ENCODE measurements around the gene TYW1.
"Not testable (repeated sequence)": the region's sequence is repeated elsewhere in the genome, so short reads cannot be mapped to it uniquely, and the experiment has no call there.

Gene TYW1

GRCh38 chr7:67134912-67135311 is 138.3 kb downstream of the TYW1 start:
- not testable (repeated sequence) for DNase-seq (ENCODE audit: low spot score)

DNA sequence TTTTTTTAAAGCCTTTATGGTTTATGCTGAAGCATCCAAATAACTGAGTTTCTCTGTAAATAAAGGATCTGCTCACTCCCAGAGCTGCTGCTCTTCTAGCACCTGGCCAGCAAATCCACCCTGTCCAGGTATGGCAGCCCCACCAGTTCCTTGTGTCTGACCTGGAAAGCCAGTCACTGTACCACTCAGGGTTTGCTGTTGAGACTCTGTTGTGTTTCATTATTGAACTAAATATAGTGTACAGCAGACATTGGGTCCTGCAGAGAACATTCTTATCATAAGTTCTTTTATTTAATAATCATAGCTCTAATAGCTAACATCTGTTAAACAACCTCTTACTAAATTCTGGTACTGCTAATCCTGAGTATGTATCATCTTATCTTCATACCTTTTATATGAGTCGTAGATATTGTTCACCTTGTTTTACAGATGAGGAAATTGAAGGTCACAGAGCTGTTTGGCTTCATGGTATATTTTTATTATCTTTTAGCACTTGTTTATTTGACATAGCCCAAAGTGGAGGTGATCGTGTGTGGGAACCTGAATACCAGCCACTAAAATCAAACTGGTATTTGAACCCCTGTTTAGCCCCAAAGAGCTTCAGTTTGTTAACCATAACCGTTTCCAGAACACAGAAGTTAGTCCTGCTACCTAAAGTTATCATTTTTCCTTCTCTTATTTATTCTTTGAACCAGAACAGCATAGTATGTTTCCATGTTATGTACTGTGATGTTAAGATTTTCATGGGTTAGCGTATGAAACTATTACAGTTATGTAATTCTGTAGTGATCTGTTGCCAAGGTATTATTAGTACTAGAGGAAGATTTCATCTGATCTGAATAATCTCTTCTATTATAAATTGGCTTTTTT is 139.2 kb downstream of the TYW1 start:
- DNase-seq (ENCODE audit: low spot score): not testable (repeated sequence)

DNA sequence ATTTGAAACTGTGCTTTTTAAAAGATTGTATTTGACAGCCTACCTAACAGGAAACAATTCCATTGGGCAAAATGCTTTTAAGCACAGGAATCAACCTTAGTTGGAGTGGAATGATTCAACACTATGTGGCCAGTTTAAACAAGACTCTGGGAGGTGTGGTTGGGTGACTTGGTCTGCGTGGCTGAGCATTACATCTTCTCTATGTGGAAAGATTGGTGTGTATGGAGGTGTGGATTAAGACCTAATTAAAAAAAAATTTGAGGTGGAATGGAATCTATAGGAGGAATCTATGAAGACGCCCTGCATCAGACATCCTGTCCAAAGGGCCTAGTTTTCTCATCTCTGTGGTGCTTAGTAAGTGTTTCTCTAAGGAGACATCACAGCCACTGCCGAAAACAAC is 140.9 kb downstream of the TYW1 start:
- DNase-seq (ENCODE audit: low spot score): not testable (repeated sequence)

- not testable (repeated sequence) for DNase-seq (ENCODE audit: low spot score)
Measured at GRCh38 chr7:67139876-67140275, 143.2 kb downstream of the TYW1 start.

DNA sequence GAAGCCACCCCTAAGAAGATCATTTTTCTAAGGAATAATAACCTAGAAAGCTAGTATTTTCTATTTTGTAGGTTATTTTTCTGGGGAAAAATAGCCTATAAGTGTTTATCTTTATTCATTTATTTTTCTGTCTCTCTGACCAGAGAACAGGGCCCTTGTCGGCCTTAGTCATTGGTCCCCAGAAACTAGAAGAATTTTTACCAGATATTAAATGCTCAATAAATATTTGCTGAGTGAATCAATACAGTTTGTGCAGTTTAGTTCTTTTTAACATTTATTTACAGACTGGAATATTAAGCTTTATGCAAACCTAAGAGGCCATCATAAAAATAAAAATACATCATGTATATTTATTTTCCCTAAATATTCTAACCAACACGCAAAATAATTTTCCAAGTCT is 144.4 kb downstream of the TYW1 start:
- not testable (repeated sequence) for DNase-seq (ENCODE audit: low spot score)

- not testable (repeated sequence) for DNase-seq (ENCODE audit: low spot score)
Measured at GRCh38 chr7:67143091-67143786, 146.6 kb downstream of the TYW1 start.

- not testable (repeated sequence) for DNase-seq (ENCODE audit: low spot score)
Measured at GRCh38 chr7:67145581-67146193, 149.1 kb downstream of the TYW1 start.

- DNase-seq (ENCODE audit: low spot score): not testable (repeated sequence)
Measured at GRCh38 chr7:67149131-67149530, 152.5 kb downstream of the TYW1 start.

- DNase-seq (ENCODE audit: low spot score): not testable (repeated sequence)
Measured at GRCh38 chr7:67154374-67154773, 157.7 kb downstream of the TYW1 start.

DNA sequence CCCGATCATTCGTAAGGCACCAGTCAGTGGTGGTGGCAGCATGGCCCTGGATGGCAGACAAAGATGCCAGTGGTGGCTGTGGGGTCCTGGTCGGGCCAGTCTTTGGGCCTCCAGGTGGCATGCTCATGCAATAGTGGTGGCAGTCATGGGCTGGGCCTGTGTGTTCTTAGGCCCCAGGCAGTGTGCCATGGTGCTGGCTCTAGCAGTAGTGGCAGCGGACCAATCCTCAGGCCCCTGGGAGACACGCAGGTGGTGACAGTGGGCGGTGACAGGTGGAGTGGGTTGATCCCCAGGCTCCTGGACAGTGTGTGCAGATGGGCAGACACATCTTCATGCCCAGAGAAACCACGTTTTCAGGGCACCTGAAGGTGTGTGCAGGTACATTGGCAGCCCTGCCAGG is 159.4 kb downstream of the TYW1 start:
- DNase-seq (ENCODE audit: low spot score): not testable (repeated sequence)

DNA sequence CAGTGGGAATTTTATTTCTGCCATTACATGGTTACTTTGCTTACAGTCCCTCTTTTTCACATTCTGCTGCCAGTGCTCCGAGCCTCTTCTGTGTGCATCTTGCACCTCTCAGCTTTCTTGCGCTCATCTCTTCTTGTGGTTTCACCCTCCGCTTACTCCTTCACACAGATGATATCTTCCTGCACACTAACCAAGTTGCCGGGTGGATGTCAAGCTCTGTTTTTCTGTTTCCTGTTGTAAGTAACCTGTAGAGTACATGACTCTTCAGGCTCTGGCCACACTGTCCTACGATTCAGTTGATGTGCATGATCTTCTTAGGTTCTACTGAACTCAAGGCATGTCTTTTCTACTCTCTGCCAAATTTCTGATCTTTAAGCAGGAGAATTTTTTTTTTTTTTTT is 166.7 kb downstream of the TYW1 start:
- DNase-seq (ENCODE audit: low spot score): not testable (repeated sequence)

GRCh38 chr7:67171151-67171550 is 174.5 kb downstream of the TYW1 start:
- DNase-seq (ENCODE audit: low spot score): not testable (repeated sequence)

- not testable (repeated sequence) for DNase-seq (ENCODE audit: low spot score)
Measured at GRCh38 chr7:67176730-67177129, 180.1 kb downstream of the TYW1 start.

DNA sequence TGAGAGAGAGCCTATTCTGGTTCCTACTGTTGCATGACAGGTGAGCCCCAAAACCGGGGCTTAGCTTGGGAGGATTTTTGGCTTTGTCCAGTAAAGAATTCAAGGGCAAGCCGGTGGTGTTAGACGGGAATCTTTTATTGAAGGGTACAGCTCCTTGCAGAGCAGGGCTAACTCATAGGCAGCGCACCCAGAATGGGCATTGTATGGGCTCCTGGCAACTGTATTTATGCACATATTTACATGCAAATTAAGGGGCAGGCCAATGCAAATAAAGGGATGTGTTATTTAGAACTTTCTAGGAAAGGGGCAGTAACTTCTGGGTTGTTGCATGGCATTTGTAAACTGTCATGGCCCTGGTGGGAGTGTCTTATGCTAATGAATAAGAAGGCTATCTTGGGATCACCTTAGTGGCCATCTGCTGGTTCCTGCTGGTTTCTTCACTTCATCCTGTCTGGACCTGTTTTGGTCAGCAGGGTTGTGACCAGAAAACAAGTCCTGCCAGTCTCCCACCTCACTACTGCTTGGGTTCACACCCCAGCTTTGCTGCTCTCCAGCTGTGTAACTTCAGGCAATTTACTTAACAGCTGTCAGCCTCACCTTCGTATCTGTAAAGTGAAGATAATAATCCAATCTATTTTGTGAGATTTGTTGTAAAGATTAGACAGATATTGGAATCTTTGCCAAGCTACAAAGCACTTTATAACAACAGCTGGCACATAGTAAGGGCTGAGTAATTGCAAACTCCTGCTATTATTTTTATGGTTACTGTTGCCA is 182.5 kb downstream of the TYW1 start:
- not testable (repeated sequence) for DNase-seq (ENCODE audit: low spot score)

- DNase-seq (ENCODE audit: low spot score): not testable (repeated sequence)
Measured at GRCh38 chr7:67182956-67183750, 186.5 kb downstream of the TYW1 start.

DNA sequence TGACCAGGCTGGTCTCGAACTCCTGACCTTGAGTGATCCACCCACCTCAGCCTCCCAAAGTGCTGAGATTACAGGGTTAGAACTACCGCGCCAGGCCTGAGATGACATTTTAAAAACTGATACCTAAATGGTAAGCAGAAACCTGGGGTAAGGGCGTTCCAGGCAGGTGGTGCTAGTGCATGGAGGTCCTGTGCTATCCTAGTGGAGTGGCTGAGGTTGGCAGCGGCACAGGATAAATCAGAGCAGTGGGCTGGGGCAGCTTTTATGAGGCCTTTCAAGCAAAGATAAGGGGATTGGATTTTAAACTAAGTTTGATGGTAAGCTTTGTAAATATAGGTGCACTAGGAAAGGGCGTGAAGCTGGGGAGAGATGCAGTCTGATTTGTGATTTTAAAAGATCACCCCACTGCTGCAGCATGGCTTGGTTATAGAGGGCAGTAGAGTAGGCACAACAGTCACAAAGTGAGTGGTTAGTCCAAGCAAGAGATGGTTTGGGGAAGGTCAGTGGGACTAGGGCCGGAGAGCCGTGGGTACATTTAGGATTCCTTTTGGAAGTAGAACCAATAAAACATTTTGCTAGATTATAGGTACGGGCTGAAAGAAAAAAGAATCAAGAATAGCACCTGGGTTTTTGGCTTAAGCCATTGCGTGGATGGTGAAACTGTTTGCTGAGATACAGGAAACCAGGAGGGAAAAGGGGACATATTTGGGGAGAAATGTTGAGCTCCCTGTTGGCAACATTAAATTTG is 188.5 kb downstream of the TYW1 start:
- DNase-seq (ENCODE audit: low spot score): not testable (repeated sequence)

GRCh38 chr7:67185660-67186129 is 189.1 kb downstream of the TYW1 start:
- not testable (repeated sequence) for DNase-seq (ENCODE audit: low spot score)

- not testable (repeated sequence) for DNase-seq (ENCODE audit: low spot score)
Measured at GRCh38 chr7:67189160-67189559, 192.5 kb downstream of the TYW1 start.

- not testable (repeated sequence) for DNase-seq (ENCODE audit: low spot score)
Measured at GRCh38 chr7:67189801-67190465, 193.3 kb downstream of the TYW1 start.

All from LoVo (cell line).